HepG2 (cell line): Measurements from ENCODE around the gene PIAS3.

Source experiments
- EZH2 ChIP-seq: conservative IDR thresholded peaks from 2 replicates; pipeline ENCODE4 v1.6.1; 2012; ENCODE audit warnings: mild to moderate bottlenecking, low read depth, low read length, moderate library complexity
- ISL2 ChIP-seq: sonication (generic); formaldehyde crosslinking; IDR thresholded peaks from 2 replicates; pipeline ENCODE4 v1.5.0; 2020; ENCODE audit warnings: missing genetic modification reagents
- POLR2AphosphoS2 ChIP-seq: IDR thresholded peaks from 2 replicates; pipeline ENCODE4 v1.6.1; 2011; ENCODE audit warnings: low read depth, low read length, improper control_type of control experiment
- SETDB1 ChIP-seq: sonication (generic); formaldehyde crosslinking; IDR thresholded peaks from 2 replicates; pipeline ENCODE4 v1.5.1; 2020; ENCODE audit warnings: missing genetic modification reagents, mild to moderate bottlenecking, borderline replicate concordance
- SMARCC2 ChIP-seq: fragments of 450-650 bp; IDR thresholded peaks from 2 replicates; pipeline ENCODE4 v1.6.1; 2017; ENCODE audit warnings: antibody characterized with exemption, mild to moderate bottlenecking
- TOE1 ChIP-seq: sonication (generic); formaldehyde crosslinking; IDR thresholded peaks from 2 replicates; pipeline ENCODE4 v1.4.0; 2020; ENCODE audit warnings: mild to moderate bottlenecking, missing genetic modification reagents
- U2AF1 ChIP-seq: fragments of 200-400 bp; formaldehyde crosslinking; optimal IDR thresholded peaks from 2 replicates; pipeline ENCODE3; 2017; ENCODE audit warnings: mild to moderate bottlenecking, low read depth, low read length
- USF2 ChIP-seq, 2 experiments: sonication (generic) in 1 of 2; formaldehyde crosslinking in 1 of 2; IDR thresholded peaks; 2 replicates each; pipeline versions ENCODE4 v1.5.1 to v1.6.1; 2011 to 2020; ENCODE audit warnings: borderline replicate concordance in 1 of 2, low read depth in 1 of 2, low read length in 1 of 2, mild to moderate bottlenecking in 1 of 2, missing genetic modification reagents in 1 of 2, moderate library complexity in 1 of 2
- ZMYM2 ChIP-seq: sonication (generic); formaldehyde crosslinking; IDR thresholded peaks from 2 replicates; pipeline ENCODE4 v1.8.0; 2022; ENCODE audit warnings: mild to moderate bottlenecking, missing genetic modification reagents
- ZNF24 ChIP-seq: fragments of 450-650 bp; IDR thresholded peaks from 2 replicates; pipeline ENCODE4 v1.6.1; 2017; ENCODE audit warnings: antibody characterized with exemption, mild to moderate bottlenecking
- ZNF441 ChIP-seq: sonication (generic); formaldehyde crosslinking; IDR thresholded peaks from 2 replicates; pipeline ENCODE4 v1.7.0; 2021; ENCODE audit warnings: missing genetic modification reagents, borderline replicate concordance

- no peak for TF ChIP-seq ZMYM2 (CRISPR knock-in tag)
- no peak for TF ChIP-seq SMARCC2
- TF ChIP-seq ZNF24: no peak
- TF ChIP-seq ISL2 (CRISPR knock-in tag): no peak
- TF ChIP-seq SETDB1: no peak
- TF ChIP-seq ZNF441: no peak
- no peak for TF ChIP-seq U2AF1
- no peak for TF ChIP-seq EZH2
- no peak for TF ChIP-seq TOE1
- no peak for TF ChIP-seq USF2 (IDR thresholded peaks at IDR 0.05; ENCODE audit: low read depth, low read length)
- TF ChIP-seq USF2 (CRISPR knock-in tag; IDR thresholded peaks at IDR 0.05; ENCODE audit: borderline replicate concordance): no peak
- no peak for TF ChIP-seq POLR2AphosphoS2
Measured at GRCh38 chr1:145887631-145888030, 28.8 kb upstream of the PIAS3 start.
